HepG2 (cell line): ENCODE data around the gene WEE1. TPM values are rescaled to one million over a fixed set of nuclear protein-coding genes. Genes with fewer than 3 reads are reported as not detected.

Experiments used
- ATAC-seq: fragments of 200-7000 bp; cut with Tn5 transposase; 3 replicates; pipeline ENCODE4 v1.9.1; 2020; ENCODE audit warnings: mild to moderate bottlenecking, moderate library complexity
- BruUV-seq: library from RNA; stranded (reverse); fragments of 400-500 nt; replicated peaks from 2 replicates; lab custom pipeline; 2021; lab: Mats Ljungman, UMichigan
- CTCF ChIA-PET: fragments of 300-600 bp; formaldehyde crosslinking; extraction: SDS; loops from one replicate; lab custom pipeline; 2021; ENCODE audit warnings: low total read pairs, inconsistent platforms, low intra/inter-chr PET ratio; lab: Yijun Ruan, JAX
- POLR2A ChIA-PET: fragments of 350-600 bp; sonication (Branson Sonifier 250); formaldehyde crosslinking; loops from one replicate; lab custom pipeline; 2020; ENCODE audit warnings: antibody characterized with exemption, inconsistent platforms; lab: Yijun Ruan, JAX
- DNase-seq: peaks from one replicate; pipeline ENCODE4 v3.0.0-alpha.2; 2015; ENCODE audit warnings: low spot score
- FAIRE-seq: peaks from 3 replicates; lab custom pipeline; 2011; peaks lifted over from hg19 to GRCh38; lab: Jason Lieb, UNC
- H2AFZ ChIP-seq: one replicate; pipeline ENCODE4 v1.6.1; 2011; ENCODE audit warnings: low read length, inconsistent platforms
- H3K27ac ChIP-seq: fragments of 300-600 bp; 3 replicates; pipeline ENCODE4 v1.8.0; 2011; ENCODE audit warnings: mixed run types, mild to moderate bottlenecking, mixed read lengths, low read length, inconsistent platforms; ENCODE audit not compliant: insufficient read depth; ENCODE audit errors: extremely low read length
- H3K27me3 ChIP-seq, 2 experiments: fragments of 200-600 bp in 1 of 2; 2 replicates in 1 of 2; 3 replicates in 1 of 2; pipeline versions ENCODE4 v1.6.0 to v1.8.0; 2011; ENCODE audit warnings: low read length in 2 of 2, mild to moderate bottlenecking in 2 of 2, moderate library complexity in 2 of 2, inconsistent platforms in 1 of 2; ENCODE audit not compliant: insufficient read depth in 2 of 2, control insufficient read depth in 1 of 2
- H3K36me3 ChIP-seq, 2 experiments: fragments of 200-600 bp in 1 of 2; replicated peaks in 1 of 2; 2 replicates in 1 of 2; 3 replicates in 1 of 2; pipeline versions ENCODE4 v1.5.1 to v1.8.0; 2011; ENCODE audit warnings: low read length in 2 of 2, inconsistent platforms in 1 of 2; ENCODE audit not compliant: insufficient read depth in 2 of 2, control insufficient read depth in 1 of 2
- H3K4me1 ChIP-seq: 2 replicates; pipeline ENCODE4 v1.5.1; 2012; ENCODE audit warnings: low read length, inconsistent platforms; ENCODE audit not compliant: insufficient read depth
- H3K4me2 ChIP-seq: 2 replicates; pipeline ENCODE4 v1.6.0; 2011; ENCODE audit warnings: low read depth, low read length, inconsistent platforms
- H3K4me3 ChIP-seq, 3 experiments: fragments of 200-600 bp in 1 of 3; sonication (generic), shearing (Covaris generic) in 1 of 3; replicated peaks in 1 of 3; 2 replicates each; pipeline ENCODE4 v1.5.1; 2011 to 2016; ENCODE audit warnings: low read length in 3 of 3, inconsistent platforms in 2 of 3, low read depth in 2 of 3, mild to moderate bottlenecking in 2 of 3, control low read depth in 1 of 3, mixed read lengths in 1 of 3; ENCODE audit not compliant: insufficient read depth in 1 of 3
- H3K79me2 ChIP-seq: one replicate; pipeline ENCODE4 v1.6.1; 2011; ENCODE audit warnings: low read length, inconsistent platforms; ENCODE audit not compliant: insufficient read depth
- H3K9ac ChIP-seq: 2 replicates; pipeline ENCODE4 v1.6.0; 2011; ENCODE audit warnings: mild to moderate bottlenecking, low read depth, low read length, inconsistent platforms; ENCODE audit not compliant: insufficient read depth
- H3K9me3 ChIP-seq: 2 replicates; pipeline ENCODE4 v1.5.1; 2012; ENCODE audit warnings: mild to moderate bottlenecking, low read length
- H4K20me1 ChIP-seq: 2 replicates; pipeline ENCODE4 v1.6.0; 2011; ENCODE audit warnings: inconsistent platforms, mild to moderate bottlenecking, low read length, moderate library complexity; ENCODE audit not compliant: insufficient read depth
- EEA1 ChIP-seq: sonication (generic); formaldehyde crosslinking; IDR thresholded peaks from 2 replicates; pipeline ENCODE4 v1.5.1; 2020; ENCODE audit warnings: mild to moderate bottlenecking, missing genetic modification reagents, borderline replicate concordance
- NR2C2 ChIP-seq: sonication (generic); formaldehyde crosslinking; IDR thresholded peaks from 2 replicates; pipeline ENCODE4 v1.4.0; 2020; ENCODE audit warnings: missing genetic modification reagents, mild to moderate bottlenecking, moderate library complexity, borderline replicate concordance
- SIN3B ChIP-seq: fragments of 150-350 bp; IDR thresholded peaks from 2 replicates; pipeline ENCODE4 v1.6.1; 2014; ENCODE audit warnings: low read length
- ZBTB7B ChIP-seq: sonication (generic); formaldehyde crosslinking; IDR thresholded peaks from 2 replicates; pipeline ENCODE4 v1.4.0; 2020; ENCODE audit warnings: missing genetic modification reagents
- ZFP82 ChIP-seq: sonication (generic); formaldehyde crosslinking; IDR thresholded peaks from 2 replicates; pipeline ENCODE4 v1.5.1; 2020; ENCODE audit warnings: mild to moderate bottlenecking, missing genetic modification reagents, borderline replicate concordance
- ZNF264 ChIP-seq: sonication (generic); formaldehyde crosslinking; IDR thresholded peaks from 2 replicates; pipeline ENCODE4 v1.4.0; 2020; ENCODE audit warnings: missing genetic modification reagents
- ZNF33B ChIP-seq: sonication (generic); formaldehyde crosslinking; IDR thresholded peaks from 2 replicates; pipeline ENCODE4 v1.5.1; 2020; ENCODE audit warnings: mild to moderate bottlenecking, missing genetic modification reagents
- ZNF350 ChIP-seq: sonication (generic); formaldehyde crosslinking; IDR thresholded peaks from 2 replicates; pipeline ENCODE4 v1.4.0; 2020; ENCODE audit warnings: mild to moderate bottlenecking, low read depth, missing genetic modification reagents, borderline replicate concordance
- ZNF616 ChIP-seq: sonication (generic); formaldehyde crosslinking; IDR thresholded peaks from 2 replicates; pipeline ENCODE4 v1.5.0; 2020; ENCODE audit warnings: low read depth, mild to moderate bottlenecking, missing genetic modification reagents
- ZSCAN31 ChIP-seq: sonication (generic); formaldehyde crosslinking; IDR thresholded peaks from 2 replicates; pipeline ENCODE4 v1.5.0; 2020; ENCODE audit warnings: low read depth, mild to moderate bottlenecking, missing genetic modification reagents
- WGBS: methylation state at CpG from one replicate; pipeline ENCODE4 v1.1.6; 2017; ENCODE audit warnings: low lambda C conversion rate; 5-methylcytosine and 5-hydroxymethylcytosine counted together
- in situ Hi-C: cut with HindIII; loops from 2 replicates; pipeline ENCODE4 v1.10.0; 2017; ENCODE audit warnings: low pct_unique_long_range_greater_than_20kb; ENCODE audit not compliant: extremely low pct_ligation_motif_present
- intact Hi-C: fragments of 100-400 bp; cut with micrococcal nuclease; formaldehyde crosslinking; loops from one replicate; pipeline ENCODE4 v1.10.0; 2022; ENCODE audit not compliant: unreplicated experiment
- polyA plus RNA-seq, 8 experiments: library from polyadenylated mRNA; depleted of rRNA in 3 of 8; stranded (reverse) in 7 of 8; unstranded in 1 of 8; fragments of >200 nt; fragmentation: Illumina TruSeq in 4 of 8; extraction: Trizol in 4 of 8; gene quantifications; 2 replicates each; pipeline versions ENCODE4 v1.2.1 to v1.2.3, GENCODE V29; 2011 to 2016; ENCODE audit warnings: low read depth in 4 of 8, missing spikeins in 1 of 8, mixed read lengths in 1 of 8; ENCODE audit not compliant: insufficient read depth in 1 of 8
- total RNA-seq, 5 experiments: library from RNA; depleted of rRNA; stranded (reverse); fragments of >200 nt; fragmentation: Illumina TruSeq; extraction: Trizol; gene quantifications; 2 replicates each; pipeline ENCODE4 v1.2.3, GENCODE V29; 2016; ENCODE audit warnings: low read depth in 1 of 5
- TF ChIP-seq, protein P1 (sequence below): sonication (generic); formaldehyde crosslinking; IDR thresholded peaks from 2 replicates; pipeline ENCODE4 v1.4.0; 2020; ENCODE audit warnings: missing genetic modification reagents
- TF ChIP-seq, protein P2 (sequence below): sonication (generic); formaldehyde crosslinking; IDR thresholded peaks from 2 replicates; pipeline ENCODE4 v1.5.1; 2020; ENCODE audit warnings: missing genetic modification reagents, mild to moderate bottlenecking, borderline replicate concordance
- TF ChIP-seq, protein P3 (sequence below): IDR thresholded peaks from 2 replicates; pipeline ENCODE4 v1.6.1; 2016
- TF ChIP-seq, protein P4 (sequence below): sonication (generic); formaldehyde crosslinking; IDR thresholded peaks from 2 replicates; pipeline ENCODE4 v1.4.0; 2020; ENCODE audit warnings: low read depth, mild to moderate bottlenecking, missing genetic modification reagents

The WEE1 gene
- total and polyA plus RNA-seq, 2 of the 13 experiments (the other 11 are each of a cell fraction or from before 2014, with no cell fraction given), result 31.4 to 63.7 TPM

DNA sequence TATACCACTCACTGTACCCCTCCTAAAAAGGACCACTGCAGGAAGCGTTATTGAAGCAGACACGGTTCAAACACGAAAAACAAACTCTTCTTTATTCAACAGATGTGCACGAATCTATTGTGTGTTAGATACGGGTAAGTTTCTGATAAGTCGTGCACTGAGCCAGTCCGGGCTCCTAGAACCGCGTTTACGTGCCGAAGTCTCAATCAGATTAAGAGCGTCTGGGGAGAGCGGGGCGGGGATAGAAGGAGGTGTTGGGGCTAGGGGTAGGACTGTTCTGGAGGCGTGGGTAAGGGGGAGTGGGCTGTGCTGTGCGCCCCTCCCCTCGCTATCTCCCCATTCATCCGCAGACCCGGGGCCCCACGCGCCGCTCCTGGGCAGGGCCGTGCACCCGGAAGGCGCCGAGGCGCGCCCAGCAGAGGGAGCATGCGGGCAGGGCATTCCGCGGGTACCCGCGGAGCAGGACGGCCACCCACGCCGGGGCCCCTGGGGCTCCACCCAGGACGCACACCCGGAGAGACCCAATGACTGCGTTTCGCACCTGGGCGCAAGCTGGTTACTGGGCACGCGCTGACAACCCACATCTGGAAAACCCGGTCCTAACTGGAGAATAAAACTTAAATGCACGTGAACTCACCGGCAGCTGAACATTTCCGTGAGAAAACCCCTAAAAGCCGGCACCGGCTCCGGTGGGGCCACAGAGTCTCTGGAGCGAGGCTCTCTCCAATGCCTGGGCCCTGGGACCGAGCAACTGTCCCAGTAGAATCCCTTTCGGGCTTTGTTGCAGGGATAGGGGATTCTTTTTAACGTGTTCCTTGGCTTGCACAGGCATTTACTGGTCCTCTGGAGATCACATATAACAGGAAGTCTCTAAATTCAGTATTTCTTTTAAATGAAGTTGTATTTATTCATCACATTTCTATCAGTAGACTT lies 40.6 kb downstream of the WEE1 start (continued):
- no peak for TF ChIP-seq NR2C2
- no peak for TF ChIP-seq SIN3B
- TF ChIP-seq, protein P1, sequence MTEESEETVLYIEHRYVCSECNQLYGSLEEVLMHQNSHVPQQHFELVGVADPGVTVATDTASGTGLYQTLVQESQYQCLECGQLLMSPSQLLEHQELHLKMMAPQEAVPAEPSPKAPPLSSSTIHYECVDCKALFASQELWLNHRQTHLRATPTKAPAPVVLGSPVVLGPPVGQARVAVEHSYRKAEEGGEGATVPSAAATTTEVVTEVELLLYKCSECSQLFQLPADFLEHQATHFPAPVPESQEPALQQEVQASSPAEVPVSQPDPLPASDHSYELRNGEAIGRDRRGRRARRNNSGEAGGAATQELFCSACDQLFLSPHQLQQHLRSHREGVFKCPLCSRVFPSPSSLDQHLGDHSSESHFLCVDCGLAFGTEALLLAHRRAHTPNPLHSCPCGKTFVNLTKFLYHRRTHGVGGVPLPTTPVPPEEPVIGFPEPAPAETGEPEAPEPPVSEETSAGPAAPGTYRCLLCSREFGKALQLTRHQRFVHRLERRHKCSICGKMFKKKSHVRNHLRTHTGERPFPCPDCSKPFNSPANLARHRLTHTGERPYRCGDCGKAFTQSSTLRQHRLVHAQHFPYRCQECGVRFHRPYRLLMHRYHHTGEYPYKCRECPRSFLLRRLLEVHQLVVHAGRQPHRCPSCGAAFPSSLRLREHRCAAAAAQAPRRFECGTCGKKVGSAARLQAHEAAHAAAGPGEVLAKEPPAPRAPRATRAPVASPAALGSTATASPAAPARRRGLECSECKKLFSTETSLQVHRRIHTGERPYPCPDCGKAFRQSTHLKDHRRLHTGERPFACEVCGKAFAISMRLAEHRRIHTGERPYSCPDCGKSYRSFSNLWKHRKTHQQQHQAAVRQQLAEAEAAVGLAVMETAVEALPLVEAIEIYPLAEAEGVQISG, result peak; percentile 77
- peak; percentile 67; the same call in 1 of the 2 replicates for TF ChIP-seq ZNF616 (CRISPR knock-in tag)
- TF ChIP-seq, protein P2, sequence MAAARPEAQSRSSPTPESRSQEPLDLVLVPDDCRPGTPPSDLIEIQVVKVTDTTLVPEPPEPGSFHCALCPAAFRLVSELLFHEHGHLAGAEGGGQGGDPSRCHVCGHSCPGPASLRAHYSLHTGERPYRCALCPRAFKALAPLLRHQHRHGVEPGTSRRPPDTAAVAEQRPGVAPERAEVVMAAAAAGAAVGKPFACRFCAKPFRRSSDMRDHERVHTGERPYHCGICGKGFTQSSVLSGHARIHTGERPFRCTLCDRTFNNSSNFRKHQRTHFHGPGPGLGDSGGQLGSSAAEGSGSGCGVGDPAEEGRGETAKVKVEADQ (CRISPR knock-in tag), result no peak

DNA sequence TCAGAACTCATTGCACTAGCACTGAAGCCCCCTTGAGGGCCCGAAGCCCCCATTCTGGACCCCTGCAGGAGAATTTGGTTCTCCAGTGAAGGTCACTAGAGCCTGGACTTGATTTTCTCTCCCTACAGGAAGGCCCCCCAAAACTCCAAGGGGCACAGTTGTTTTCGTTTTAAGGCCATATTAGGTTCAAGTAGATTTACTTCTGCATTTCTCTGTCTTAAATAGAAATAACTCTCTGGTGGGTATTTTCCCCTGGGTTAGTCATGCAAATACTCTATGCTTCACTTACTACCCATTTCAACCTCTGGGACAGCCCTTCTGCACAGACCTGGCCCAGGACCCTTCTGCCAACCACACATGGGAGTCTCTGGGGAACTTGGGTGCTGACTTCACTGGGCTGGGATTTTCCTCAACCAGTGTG lies 41.6 kb downstream of the WEE1 start:
- FAIRE-seq (no peak), ATAC-seq (no peak), DNase-seq (no peak)
- ChIA-PET CTCF (no interaction called here), POLR2A (no interaction called here)
- H2AFZ ChIP-seq, result no peak overlapping the region
- H3K4me3 ChIP-seq, result peak overlapping the region in 1 of 3 experiments; percentile 69; a peak in 2 of 6 replicates
- 24% methylated on average over 2 of the region's 2 CpGs for WGBS
- no peaks in the 10 kb centered on the region for H3K79me2 ChIP-seq
- H3K36me3 ChIP-seq, result no peaks in the 10 kb centered on the region
- no TSS peak for BruUV-seq
- peak overlapping the region; percentile 90; the same call in 1 of the 2 replicates for H3K9ac ChIP-seq
- no peaks in the 10 kb centered on the region for H4K20me1 ChIP-seq
- H3K27me3 ChIP-seq, result peaks cover 0 to 1% of the 10 kb centered on the region in 2 experiments; a peak in 2 of 5 replicates
- no peak overlapping the region for H3K27ac ChIP-seq
- intact Hi-C loops, result no loop called here
- in situ Hi-C loops, result no loop called here
- H3K4me2 ChIP-seq, result peak overlapping the region; percentile 90
- no peaks in the 10 kb centered on the region for H3K9me3 ChIP-seq
- peaks cover 48% of the 10 kb centered on the region for H3K4me1 ChIP-seq
- TF ChIP-seq, protein P3, sequence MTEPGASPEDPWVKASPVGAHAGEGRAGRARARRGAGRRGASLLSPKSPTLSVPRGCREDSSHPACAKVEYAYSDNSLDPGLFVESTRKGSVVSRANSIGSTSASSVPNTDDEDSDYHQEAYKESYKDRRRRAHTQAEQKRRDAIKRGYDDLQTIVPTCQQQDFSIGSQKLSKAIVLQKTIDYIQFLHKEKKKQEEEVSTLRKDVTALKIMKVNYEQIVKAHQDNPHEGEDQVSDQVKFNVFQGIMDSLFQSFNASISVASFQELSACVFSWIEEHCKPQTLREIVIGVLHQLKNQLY (CRISPR knock-in tag), result no peak
- TF ChIP-seq ZSCAN31 (CRISPR knock-in tag) (no peak), ZNF264 (CRISPR knock-in tag) (no peak), ZBTB7B (CRISPR knock-in tag) (no peak), ZNF350 (no peak), ZFP82 (CRISPR knock-in tag) (no peak), EEA1 (CRISPR knock-in tag) (no peak), ZNF33B (CRISPR knock-in tag) (no peak)
- TF ChIP-seq, protein P4, sequence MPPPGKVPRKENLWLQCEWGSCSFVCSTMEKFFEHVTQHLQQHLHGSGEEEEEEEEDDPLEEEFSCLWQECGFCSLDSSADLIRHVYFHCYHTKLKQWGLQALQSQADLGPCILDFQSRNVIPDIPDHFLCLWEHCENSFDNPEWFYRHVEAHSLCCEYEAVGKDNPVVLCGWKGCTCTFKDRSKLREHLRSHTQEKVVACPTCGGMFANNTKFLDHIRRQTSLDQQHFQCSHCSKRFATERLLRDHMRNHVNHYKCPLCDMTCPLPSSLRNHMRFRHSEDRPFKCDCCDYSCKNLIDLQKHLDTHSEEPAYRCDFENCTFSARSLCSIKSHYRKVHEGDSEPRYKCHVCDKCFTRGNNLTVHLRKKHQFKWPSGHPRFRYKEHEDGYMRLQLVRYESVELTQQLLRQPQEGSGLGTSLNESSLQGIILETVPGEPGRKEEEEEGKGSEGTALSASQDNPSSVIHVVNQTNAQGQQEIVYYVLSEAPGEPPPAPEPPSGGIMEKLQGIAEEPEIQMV (CRISPR knock-in tag), result no peak
